ENCODE measurements around the gene CNGB1.

DNA sequence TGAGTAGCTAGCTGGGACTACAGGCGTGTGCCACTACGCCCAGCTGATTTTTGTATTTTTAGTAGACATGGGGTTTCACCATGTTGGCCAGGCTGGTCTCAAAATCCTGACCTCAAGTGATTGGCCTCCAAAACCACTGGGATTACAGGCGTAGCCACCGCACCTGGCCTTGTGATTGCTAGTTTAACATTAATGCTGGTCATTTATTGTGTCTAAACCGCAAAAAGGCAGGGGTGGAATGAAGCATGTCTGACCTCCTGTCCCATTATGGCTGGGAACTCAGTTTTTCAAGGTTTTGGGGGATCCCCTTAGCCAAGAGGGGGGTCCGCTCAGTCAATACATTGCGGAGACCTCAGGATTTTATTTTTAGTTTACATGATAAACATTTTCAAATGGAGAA lies 10.7 kb upstream of the CNGB1 start:
- TF ChIP-seq, protein P1, sequence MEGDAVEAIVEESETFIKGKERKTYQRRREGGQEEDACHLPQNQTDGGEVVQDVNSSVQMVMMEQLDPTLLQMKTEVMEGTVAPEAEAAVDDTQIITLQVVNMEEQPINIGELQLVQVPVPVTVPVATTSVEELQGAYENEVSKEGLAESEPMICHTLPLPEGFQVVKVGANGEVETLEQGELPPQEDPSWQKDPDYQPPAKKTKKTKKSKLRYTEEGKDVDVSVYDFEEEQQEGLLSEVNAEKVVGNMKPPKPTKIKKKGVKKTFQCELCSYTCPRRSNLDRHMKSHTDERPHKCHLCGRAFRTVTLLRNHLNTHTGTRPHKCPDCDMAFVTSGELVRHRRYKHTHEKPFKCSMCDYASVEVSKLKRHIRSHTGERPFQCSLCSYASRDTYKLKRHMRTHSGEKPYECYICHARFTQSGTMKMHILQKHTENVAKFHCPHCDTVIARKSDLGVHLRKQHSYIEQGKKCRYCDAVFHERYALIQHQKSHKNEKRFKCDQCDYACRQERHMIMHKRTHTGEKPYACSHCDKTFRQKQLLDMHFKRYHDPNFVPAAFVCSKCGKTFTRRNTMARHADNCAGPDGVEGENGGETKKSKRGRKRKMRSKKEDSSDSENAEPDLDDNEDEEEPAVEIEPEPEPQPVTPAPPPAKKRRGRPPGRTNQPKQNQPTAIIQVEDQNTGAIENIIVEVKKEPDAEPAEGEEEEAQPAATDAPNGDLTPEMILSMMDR (IDR thresholded peaks at IDR 0.05): no peak
- no peak for TF ChIP-seq POLR2AphosphoS5 (IDR thresholded peaks at IDR 0.05)
- no peak for TF ChIP-seq EP300 (IDR thresholded peaks at IDR 0.05)
- TF ChIP-seq POLR2A (IDR thresholded peaks at IDR 0.05): no peak
